GM18505 (cell line): ENCODE results near the gene HSP90AB1.

Experiments used
- ATAC-seq: cut with Tn5 transposase; IDR thresholded peaks from one replicate; pipeline ENCODE4 v1.9.1; 2021; ENCODE audit not compliant: unreplicated experiment
- POLR2A ChIP-seq: IDR thresholded peaks from 4 replicates; pipeline ENCODE4 v1.6.1; 2011; ENCODE audit warnings: borderline replicate concordance; ENCODE audit not compliant: insufficient read depth, insufficient read length; ENCODE audit errors: extremely low read depth

HSP90AB1 gene

DNA sequence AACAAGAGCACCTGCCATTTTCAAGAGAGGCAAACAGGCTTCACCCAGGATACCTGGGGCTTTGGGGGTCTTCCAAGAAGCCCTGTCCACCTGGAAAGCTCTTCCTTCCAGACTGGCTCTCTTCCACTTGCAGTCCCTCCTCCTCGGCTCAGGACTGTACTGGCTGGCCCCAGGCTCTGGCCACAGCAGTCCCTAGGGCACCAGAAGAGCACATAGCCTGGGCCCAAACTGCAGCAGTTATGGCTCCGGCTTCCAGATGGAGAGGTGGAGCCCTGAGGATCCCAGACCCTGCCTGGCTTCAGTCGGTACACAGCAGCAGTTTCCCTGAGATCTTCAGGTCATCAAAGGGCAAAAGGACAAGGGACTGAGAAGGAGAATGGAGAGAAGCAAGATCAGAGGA is 12.0 kb downstream of the HSP90AB1 start:
- no peak for ATAC-seq
- no peak for TF ChIP-seq POLR2A

DNA sequence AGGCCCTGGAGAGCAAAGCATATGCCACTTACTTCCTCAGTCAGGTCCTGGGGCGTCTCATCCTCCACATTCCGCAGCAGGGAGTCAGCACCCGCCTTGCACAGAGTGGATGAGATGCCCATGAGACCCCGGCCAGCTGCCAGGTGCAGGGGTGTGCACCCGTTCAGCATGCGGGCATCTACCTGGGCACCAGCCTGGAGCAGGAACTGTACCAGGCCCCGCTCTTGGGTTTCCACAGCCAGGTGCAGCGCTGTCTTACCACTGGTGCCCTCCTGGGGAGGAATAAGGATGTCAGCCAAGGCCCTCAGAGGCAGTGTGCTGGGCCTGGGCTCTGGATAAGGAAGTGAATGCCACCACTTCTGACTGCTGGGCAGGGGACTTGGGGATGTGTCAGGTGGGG is 13.1 kb downstream of the HSP90AB1 start:
- no peak for TF ChIP-seq POLR2A
- ATAC-seq = no peak

GRCh38 chr6:44260451-44261297 is 13.8 kb downstream of the HSP90AB1 start:
- TF ChIP-seq POLR2A = peak; percentile 46
- ATAC-seq = no peak

GRCh38 chr6:44261581-44261980 is 14.7 kb downstream of the HSP90AB1 start:
- no peak for TF ChIP-seq POLR2A
- ATAC-seq = no peak

DNA sequence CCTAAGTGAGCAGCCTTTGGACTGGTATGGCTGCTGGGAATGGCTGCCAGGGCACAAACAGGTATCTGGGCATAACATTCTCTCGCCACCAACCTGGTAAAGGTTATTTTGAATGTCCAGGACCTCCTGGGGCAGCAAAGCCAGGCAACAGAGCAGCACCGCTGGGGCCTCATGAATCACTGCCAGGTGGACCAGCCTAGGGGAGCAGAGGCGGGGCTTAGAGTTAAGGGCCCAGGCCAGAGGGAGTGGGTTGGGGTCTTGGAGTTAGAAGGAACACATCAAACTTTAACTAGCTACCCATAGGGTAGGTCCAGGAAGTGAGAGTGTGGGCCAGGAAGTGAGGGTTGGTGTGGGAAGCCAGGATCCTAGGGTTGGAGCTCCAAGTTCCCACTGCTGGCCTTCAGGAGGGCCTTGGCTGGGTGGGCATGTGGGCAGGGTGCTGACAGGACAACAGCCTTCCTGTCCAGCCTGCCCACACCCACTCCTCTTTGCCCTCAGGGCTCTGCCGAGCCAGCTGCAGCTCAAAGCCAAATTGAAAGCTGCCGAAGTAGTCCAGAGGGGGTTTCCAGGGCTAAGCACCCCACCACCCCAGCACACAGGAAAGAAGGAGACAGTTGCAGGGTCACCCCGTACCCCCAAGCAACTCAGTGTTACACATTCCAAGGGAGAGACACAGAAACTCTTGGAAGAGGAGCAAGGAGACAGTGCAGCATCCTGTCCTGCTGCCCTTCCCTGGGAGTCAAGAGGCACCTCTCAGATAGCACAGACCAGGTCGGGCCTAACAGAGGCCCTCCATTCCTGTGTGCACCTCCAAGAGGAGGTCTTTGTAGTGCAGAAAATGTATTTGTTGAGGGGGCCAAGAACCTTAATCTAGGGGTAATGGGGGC is 15.8 kb downstream of the HSP90AB1 start:
- no peak for ATAC-seq
- TF ChIP-seq POLR2A = no peak

DNA sequence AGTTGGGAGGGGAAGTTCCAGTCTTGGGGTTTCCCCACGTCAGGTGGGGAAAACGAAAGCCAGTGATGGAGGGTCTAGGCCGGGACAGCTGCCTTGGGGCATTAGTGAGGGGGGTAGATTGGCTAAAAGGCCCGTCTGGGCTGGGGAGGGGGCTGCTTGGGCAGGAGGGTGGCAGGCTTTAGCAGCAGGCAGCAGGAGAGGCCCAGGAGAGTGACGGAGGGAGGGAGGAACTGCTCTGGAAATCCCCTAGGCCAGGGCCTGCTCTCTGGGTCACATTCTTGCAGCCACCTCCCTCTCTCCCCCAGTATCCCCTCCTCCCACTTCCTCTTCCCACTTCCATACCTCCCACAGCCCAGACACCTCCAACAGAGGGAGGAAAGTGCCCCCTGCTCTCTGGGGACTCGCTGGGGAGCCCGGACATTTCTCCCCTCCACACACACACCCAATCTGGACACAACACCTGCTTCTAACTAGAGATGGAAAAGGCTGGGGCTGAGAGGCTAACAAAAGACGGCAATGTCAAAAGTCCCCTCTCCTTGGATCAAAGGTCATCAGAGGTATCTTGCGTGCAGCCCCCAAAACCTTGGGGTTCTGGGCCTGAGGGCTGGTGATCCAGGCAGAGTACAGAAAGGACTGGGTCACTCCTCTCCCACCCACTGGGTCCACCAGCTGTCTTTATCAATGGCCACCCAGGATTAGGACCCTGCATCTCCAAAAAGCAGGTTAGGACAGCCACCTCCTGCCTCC is 16.6 kb downstream of the HSP90AB1 start:
- ATAC-seq = no peak
- TF ChIP-seq POLR2A = peak; percentile 74

- TF ChIP-seq POLR2A = peak; percentile 48
- ATAC-seq = peak; percentile 22
Measured at GRCh38 chr6:44264154-44265006, 17.5 kb downstream of the HSP90AB1 start.

- ATAC-seq = peak; percentile 41
- peak; percentile 80 for TF ChIP-seq POLR2A
Measured at GRCh38 chr6:44265007-44265721, 18.3 kb downstream of the HSP90AB1 start, which contains the start of gene NFKBIE. Gene NFKBIE, minus strand, starts transcription at chr6:44265551. Its CDS starts 205 bp downstream, at chr6:44265346.

DNA sequence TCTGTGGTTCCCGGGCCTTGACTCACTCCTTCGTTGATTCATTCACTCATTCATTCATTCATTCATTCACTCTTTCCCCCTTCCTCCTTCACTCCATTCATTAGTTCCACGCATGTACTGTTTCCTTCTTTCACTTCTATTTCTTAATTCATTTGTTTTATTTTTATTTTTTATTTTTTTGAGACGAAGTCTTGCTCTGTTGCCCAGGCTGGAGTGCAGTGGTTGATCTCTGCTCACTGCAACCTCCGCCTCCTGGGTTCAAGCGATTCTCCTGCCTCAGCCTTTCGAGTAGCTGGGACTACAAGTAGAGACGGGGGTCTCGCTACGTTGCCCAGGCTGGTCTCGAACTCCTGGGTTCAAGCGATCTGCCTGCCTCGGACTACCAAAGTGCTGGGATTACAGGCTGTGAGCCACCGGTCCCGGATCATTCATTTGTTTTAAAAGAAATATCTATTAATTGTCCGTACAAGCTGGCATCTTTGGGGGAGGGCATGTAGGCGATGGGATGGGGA is 18.9 kb downstream of the HSP90AB1 start:
- TF ChIP-seq POLR2A = no peak
- no peak for ATAC-seq

DNA sequence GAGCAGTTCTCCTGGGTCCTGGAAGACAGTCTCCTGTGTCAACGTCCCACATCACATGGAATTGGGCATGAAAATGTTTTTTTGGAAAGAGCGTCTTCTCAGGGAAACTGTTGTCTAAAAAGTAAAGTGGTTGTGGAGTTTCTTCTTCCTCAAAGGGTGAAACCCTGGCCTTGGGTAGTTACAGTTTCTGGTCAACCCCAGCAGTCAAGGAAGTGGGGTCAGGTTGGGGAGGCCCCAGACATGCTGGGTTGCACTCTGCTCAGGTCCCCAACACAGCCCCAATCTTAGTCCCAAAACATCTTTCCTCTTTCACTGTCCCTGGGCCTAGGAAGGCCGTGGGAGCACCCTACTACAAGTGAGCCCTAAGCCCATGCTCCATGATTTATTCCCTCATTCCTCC is 19.4 kb downstream of the HSP90AB1 start:
- ATAC-seq = no peak

GRCh38 chr6:44267252-44267651 is 20.4 kb downstream of the HSP90AB1 start:
- ATAC-seq = no peak
- no peak for TF ChIP-seq POLR2A

More for the DNA sequence above, 19.4 kb downstream of the HSP90AB1 start:
- no peak for TF ChIP-seq POLR2A
